Vagina (tissue), 2 donors: Measurements from ENCODE around the gene LEKR1.

Experiments
- CTCF ChIP-seq, 3 experiments: fragments of 450-650 bp in 2 of 3; fragments of 200-600 bp in 1 of 3; sonication (generic) in 1 of 3; IDR thresholded peaks; one replicate each; pipeline ENCODE4 v1.5.1; 2017 to 2019; ENCODE audit warnings: antibody characterized with exemption in 3 of 3, mild to moderate bottlenecking in 2 of 3, moderate library complexity in 2 of 3
- POLR2AphosphoS5 ChIP-seq, 2 donors: sonication (generic); formaldehyde crosslinking; IDR thresholded peaks; one replicate each; pipeline ENCODE4 v1.9.0; 2017; ENCODE audit warnings: antibody characterized with exemption in 2 of 2, mild to moderate bottlenecking in 2 of 2, low read depth in 1 of 2; ENCODE audit not compliant: insufficient read depth in 1 of 2

GRCh38 chr3:156834435-156834834 lies 8.3 kb downstream of the LEKR1 start:
- TF ChIP-seq POLR2AphosphoS5 (IDR thresholded peaks at IDR 0.05; ENCODE audit: insufficient read depth in 1 of 2, low read depth in 1 of 2) (no peak), CTCF (IDR thresholded peaks at IDR 0.05) (no peak)
